Dendritic cell treated with granulocyte-macrophage colony-stimulating factor and Interleukin-4, amounts not matched to agents 40 ng/mL and 50 ng/mL, for 4 days (primary cell): ENCODE results near the gene ZNF358.
"Not testable (repeated sequence)": the region's sequence is repeated elsewhere in the genome, so short reads cannot be mapped to it uniquely, and the experiment has no call there.

ENCODE experiments used
- H3K27ac Mint-ChIP-seq: one replicate; pipeline ENCODE4 v1.8.0; 2022; ENCODE audit warnings: mild to moderate bottlenecking, mixed read lengths
- H3K27me3 Mint-ChIP-seq: one replicate; pipeline ENCODE4 v1.8.0; 2022; ENCODE audit warnings: mild to moderate bottlenecking, mixed read lengths
- H3K36me3 Mint-ChIP-seq: one replicate; pipeline ENCODE4 v1.8.0; 2022; ENCODE audit warnings: low read depth, mixed read lengths
- H3K4me1 Mint-ChIP-seq: one replicate; pipeline ENCODE4 v1.8.0; 2022; ENCODE audit warnings: low read depth, mixed read lengths
- H3K4me3 Mint-ChIP-seq: one replicate; pipeline ENCODE4 v1.8.0; 2022; ENCODE audit warnings: mild to moderate bottlenecking, moderate library complexity, mixed read lengths
- H3K9me3 Mint-ChIP-seq: one replicate; pipeline ENCODE4 v1.8.0; 2022; ENCODE audit warnings: mixed read lengths
- intact Hi-C: fragments of 100-400 bp; cut with micrococcal nuclease; formaldehyde crosslinking; loops from one replicate; pipeline ENCODE4 v1.15.0; 2022

The ZNF358 gene

GRCh38 chr19:7529610-7530490 lies 13.9 kb downstream of the ZNF358 start:
- Mint-ChIP-seq H3K36me3 (peaks cover 99% of the 10 kb centered on the region), H3K27ac (peak overlapping the region; percentile 64)
- intact Hi-C loops: loop anchor here (10.0 kb wide), 1 partner anchor 135 kb away; no protein-coding TSS in a partner anchor

GRCh38 chr19:7533281-7533885 lies 17.5 kb downstream of the ZNF358 start:
- no peaks in the 10 kb centered on the region for H3K9me3 Mint-ChIP-seq
- peaks cover 73% of the 10 kb centered on the region for H3K4me1 Mint-ChIP-seq
- H3K27me3 Mint-ChIP-seq: no peaks in the 10 kb centered on the region
- H3K4me3 Mint-ChIP-seq: peak overlapping the region; percentile 72
- peak overlapping the region; percentile 93 for H3K27ac Mint-ChIP-seq
- H3K36me3 Mint-ChIP-seq: peaks cover 97% of the 10 kb centered on the region
- intact Hi-C loops: no loop called here

More at GRCh38 chr19:7529610-7530490, 13.9 kb downstream of the ZNF358 start:
- H3K4me3 Mint-ChIP-seq: no peak overlapping the region
- no peaks in the 10 kb centered on the region for H3K27me3 Mint-ChIP-seq
- H3K9me3 Mint-ChIP-seq: no peaks in the 10 kb centered on the region
- peaks cover 83% of the 10 kb centered on the region for H3K4me1 Mint-ChIP-seq

GRCh38 chr19:7533925-7534480 lies 18.1 kb downstream of the ZNF358 start:
- Mint-ChIP-seq H3K4me1 (peaks cover 72% of the 10 kb centered on the region), H3K4me3 (peak overlapping the region; percentile 95), H3K27ac (peak overlapping the region; percentile 93), H3K9me3 (no peaks in the 10 kb centered on the region), H3K36me3 (peaks cover 97% of the 10 kb centered on the region), H3K27me3 (no peaks in the 10 kb centered on the region)
- intact Hi-C loops: loop anchor here (1.0 to 2.0 kb wide), 2 partner anchors 12 to 27 kb away; partner anchors contain the start of gene MCOLN1

- Mint-ChIP-seq H3K27ac (peak overlapping the region; percentile 93), H3K36me3 (peaks cover 97% of the 10 kb centered on the region), H3K9me3 (no peaks in the 10 kb centered on the region), H3K4me1 (peaks cover 66% of the 10 kb centered on the region), H3K27me3 (no peaks in the 10 kb centered on the region), H3K4me3 (peak overlapping the region; percentile 95)
- intact Hi-C loops: loop anchor here (1.0 to 2.0 kb wide), 3 partner anchors 9 to 28 kb away; partner anchors contain the start of gene MCOLN1
Measured at GRCh38 chr19:7534531-7535046, 18.7 kb downstream of the ZNF358 start.

- H3K36me3 Mint-ChIP-seq: peaks cover 97% of the 10 kb centered on the region
- intact Hi-C loops: loop anchor here (1.0 to 2.0 kb wide), 2 partner anchors 8 to 29 kb away; no protein-coding TSS in a partner anchor
Measured at GRCh38 chr19:7535047-7535997, 19.4 kb downstream of the ZNF358 start, which contains the start of gene PNPLA6. TSS of gene PNPLA6 (plus strand) at chr19:7535717. CDS start at chr19:7535789, 72 bp downstream.

GRCh38 chr19:7535998-7536695 lies 20.2 kb downstream of the ZNF358 start:
- no peaks in the 10 kb centered on the region for H3K27me3 Mint-ChIP-seq
- H3K36me3 Mint-ChIP-seq: peaks cover 98% of the 10 kb centered on the region
- H3K4me3 Mint-ChIP-seq: peak overlapping the region; percentile 95
- intact Hi-C loops: loop anchor here (1.0 to 2.0 kb wide), 2 partner anchors 7 to 29 kb away; no protein-coding TSS in a partner anchor
- peak overlapping the region; percentile 93 for H3K27ac Mint-ChIP-seq
- no peaks in the 10 kb centered on the region for H3K9me3 Mint-ChIP-seq
- H3K4me1 Mint-ChIP-seq: peaks cover 69% of the 10 kb centered on the region

More at GRCh38 chr19:7535047-7535997, 19.4 kb downstream of the ZNF358 start, which contains the start of gene PNPLA6:
- Mint-ChIP-seq H3K4me3 (peak within 1 kb of the TSS; percentile 95), H3K27me3 (no peaks in the 10 kb centered on the region), H3K4me1 (peaks cover 65% of the 10 kb centered on the region), H3K27ac (peak within 1 kb of the TSS; percentile 93), H3K9me3 (no peaks in the 10 kb centered on the region)

- intact Hi-C loops, H3K9me3 Mint-ChIP-seq, H3K27me3 Mint-ChIP-seq, H3K27ac Mint-ChIP-seq, H3K4me3 Mint-ChIP-seq: not testable (repeated sequence)
- Mint-ChIP-seq H3K36me3 (peaks cover 94% of the 10 kb centered on the region), H3K4me1 (peaks cover 72% of the 10 kb centered on the region)
Measured at GRCh38 chr19:7538990-7539389, 23.1 kb downstream of the ZNF358 start.

GRCh38 chr19:7539827-7540425 lies 24.0 kb downstream of the ZNF358 start:
- Mint-ChIP-seq H3K27me3 (no peaks in the 10 kb centered on the region), H3K27ac (peak overlapping the region; percentile 49), H3K4me3 (no peak overlapping the region), H3K36me3 (peaks cover 91% of the 10 kb centered on the region), H3K9me3 (no peaks in the 10 kb centered on the region), H3K4me1 (peaks cover 73% of the 10 kb centered on the region)
- intact Hi-C loops: no loop called here

GRCh38 chr19:7540761-7541474 lies 25.0 kb downstream of the ZNF358 start:
- Mint-ChIP-seq H3K27me3 (no peaks in the 10 kb centered on the region), H3K27ac (peak overlapping the region; percentile 92), H3K4me3 (peak overlapping the region; percentile 50), H3K9me3 (no peaks in the 10 kb centered on the region), H3K36me3 (peaks cover 91% of the 10 kb centered on the region), H3K4me1 (peaks cover 82% of the 10 kb centered on the region)
- intact Hi-C loops: no loop called here

- Mint-ChIP-seq H3K27me3 (no peaks in the 10 kb centered on the region), H3K4me3 (peak overlapping the region; percentile 50), H3K9me3 (no peaks in the 10 kb centered on the region), H3K4me1 (peaks cover 83% of the 10 kb centered on the region), H3K27ac (peak overlapping the region; percentile 92), H3K36me3 (peaks cover 90% of the 10 kb centered on the region)
- intact Hi-C loops: no loop called here
Measured at GRCh38 chr19:7541475-7541824, 25.5 kb downstream of the ZNF358 start.

- peak overlapping the region; percentile 50 for H3K4me3 Mint-ChIP-seq
- H3K9me3 Mint-ChIP-seq: no peaks in the 10 kb centered on the region
- peaks cover 87% of the 10 kb centered on the region for H3K36me3 Mint-ChIP-seq
- peak overlapping the region; percentile 92 for H3K27ac Mint-ChIP-seq
- peaks cover 78% of the 10 kb centered on the region for H3K4me1 Mint-ChIP-seq
- H3K27me3 Mint-ChIP-seq: no peaks in the 10 kb centered on the region
- intact Hi-C loops: no loop called here
Measured at GRCh38 chr19:7541828-7542443, 26.0 kb downstream of the ZNF358 start.
